GM12878 (cell line): ENCODE results near the gene AGBL1. TPM values are rescaled to one million over a fixed set of nuclear protein-coding genes. Genes with fewer than 3 reads are reported as not detected.

Experiments
- ATAC-seq: fragments of 200-7000 bp; cut with Tn5 transposase; 3 replicates; pipeline ENCODE4 v1.9.1; 2020; ENCODE audit warnings: mild to moderate bottlenecking, moderate library complexity
- BruUV-seq: library from RNA; stranded (reverse); fragments of 400-500 nt; replicated peaks from 2 replicates; lab custom pipeline; 2021; lab: Mats Ljungman, UMichigan
- CTCF ChIA-PET: fragments of 300-600 bp; sonication (Branson Sonifier 250); formaldehyde crosslinking; extraction: SDS; loops from one replicate; lab custom pipeline; 2021; ENCODE audit warnings: inconsistent platforms; lab: Yijun Ruan, JAX
- POLR2A ChIA-PET: fragments of 350-600 bp; formaldehyde crosslinking; extraction: SDS; loops from one replicate; lab custom pipeline; 2021; ENCODE audit warnings: inconsistent platforms; lab: Charles Lee
- RAD21 ChIA-PET: fragments of 300-600 bp; sonication (Branson Sonifier 250); formaldehyde crosslinking; loops from one replicate; lab custom pipeline; 2023; ENCODE audit warnings: antibody characterized with exemption; ENCODE audit not compliant: unreplicated experiment; lab: Charles Lee
- SMC1A ChIA-PET: fragments of 300-600 bp; sonication (Branson Sonifier 250); formaldehyde crosslinking; loops from one replicate; lab custom pipeline; 2023; ENCODE audit not compliant: unreplicated experiment, uncharacterized antibody; lab: Charles Lee
- DNase-seq: peaks from one replicate; pipeline ENCODE4 v3.0.0-alpha.2; 2011; ENCODE audit warnings: low read depth, low spot score
- FAIRE-seq: peaks from 3 replicates; lab custom pipeline; 2011; peaks lifted over from hg19 to GRCh38; lab: Jason Lieb, UNC
- H2AFZ ChIP-seq: 2 replicates; pipeline ENCODE4 v1.6.0; 2011; ENCODE audit warnings: low read depth, low read length, control low read depth; ENCODE audit not compliant: control insufficient read depth
- H3K27ac ChIP-seq: 2 replicates; pipeline ENCODE4 v1.5.1; 2011; ENCODE audit warnings: control low read depth; ENCODE audit not compliant: control insufficient read depth, insufficient read depth
- H3K27me3 ChIP-seq, 2 experiments: replicated peaks in 1 of 2; 2 replicates each; pipeline versions ENCODE4 v1.6.0 to v1.6.1; 2011; ENCODE audit warnings: low read length in 1 of 2; ENCODE audit not compliant: control insufficient read depth in 2 of 2, insufficient read depth in 2 of 2
- H3K36me3 ChIP-seq, 2 experiments: 2 replicates each; pipeline ENCODE4 v1.5.1; 2011; ENCODE audit warnings: low read length in 1 of 2; ENCODE audit not compliant: control insufficient read depth in 2 of 2, insufficient read depth in 2 of 2
- H3K4me1 ChIP-seq: 2 replicates; pipeline ENCODE4 v1.6.1; 2011; ENCODE audit warnings: mild to moderate bottlenecking, low read length, moderate library complexity, mixed read lengths; ENCODE audit not compliant: control insufficient read depth, insufficient read depth
- H3K4me2 ChIP-seq: 2 replicates; pipeline ENCODE4 v1.6.0; 2011; ENCODE audit warnings: control low read depth; ENCODE audit not compliant: control insufficient read depth, insufficient read depth
- H3K4me3 ChIP-seq: fragments of 200-600 bp; sonication (generic); 2 replicates; pipeline ENCODE4 v1.5.1; 2016
- H3K79me2 ChIP-seq: 2 replicates; pipeline ENCODE4 v1.6.0; 2011; ENCODE audit warnings: low read length; ENCODE audit not compliant: control insufficient read depth, insufficient read depth
- H3K9ac ChIP-seq: 2 replicates; pipeline ENCODE4 v1.8.0; 2011; ENCODE audit warnings: low read length, control low read depth, mixed read lengths; ENCODE audit not compliant: control insufficient read depth, insufficient read depth
- H3K9me3 ChIP-seq: replicated peaks from 3 replicates; pipeline ENCODE4 v1.5.1; 2011; ENCODE audit warnings: mild to moderate bottlenecking, low read length; ENCODE audit not compliant: control insufficient read depth, insufficient read depth
- H4K20me1 ChIP-seq: 2 replicates; pipeline ENCODE4 v1.6.0; 2011; ENCODE audit not compliant: control insufficient read depth, insufficient read depth
- CBX3 ChIP-seq: fragments of 200-600 bp; sonication (generic); IDR thresholded peaks from 2 replicates; pipeline ENCODE4 v1.6.1; 2016; ENCODE audit warnings: low read depth, borderline replicate concordance
- CREM ChIP-seq: IDR thresholded peaks from 2 replicates; pipeline ENCODE4 v1.6.1; 2014; ENCODE audit warnings: antibody characterized with exemption, low read depth
- GATAD2B ChIP-seq: fragments of 450-650 bp; conservative IDR thresholded peaks from 2 replicates; pipeline ENCODE4 v1.6.1; 2017; ENCODE audit warnings: low read depth, mild to moderate bottlenecking, moderate library complexity
- NFYA ChIP-seq: IDR thresholded peaks from 2 replicates; pipeline ENCODE4 v1.6.1; 2011; ENCODE audit warnings: low read depth, mild to moderate bottlenecking, low read length, improper control_type of control experiment, borderline replicate concordance
- RAD21 ChIP-seq: IDR thresholded peaks from 2 replicates; pipeline ENCODE4 v1.6.1; 2011; ENCODE audit warnings: mild to moderate bottlenecking, low read depth, low read length, moderate library complexity; ENCODE audit not compliant: insufficient read depth
- SIX5 ChIP-seq: IDR thresholded peaks from 2 replicates; pipeline ENCODE4 v1.6.1; 2011; ENCODE audit warnings: mild to moderate bottlenecking, low read depth, low read length, moderate library complexity; ENCODE audit not compliant: severe bottlenecking
- SUZ12 ChIP-seq: fragments of 200-600 bp; sonication (generic); IDR thresholded peaks from one replicate; pipeline ENCODE4 v1.6.1; 2018; ENCODE audit warnings: antibody characterized with exemption, mild to moderate bottlenecking; ENCODE audit not compliant: unreplicated experiment
- TBL1XR1 ChIP-seq: IDR thresholded peaks from 2 replicates; pipeline ENCODE4 v1.6.1; 2012; ENCODE audit warnings: low read depth, low read length, improper control_type of control experiment
- TCF3 ChIP-seq: IDR thresholded peaks from 2 replicates; pipeline ENCODE4 v1.6.1; 2012; ENCODE audit warnings: low read depth, mild to moderate bottlenecking, low read length, borderline replicate concordance; ENCODE audit not compliant: insufficient read depth
- ZBTB40 ChIP-seq: fragments of 450-650 bp; IDR thresholded peaks from 2 replicates; pipeline ENCODE4 v1.6.1; 2016; ENCODE audit warnings: mild to moderate bottlenecking, moderate library complexity, borderline replicate concordance
- ZNF384 ChIP-seq: IDR thresholded peaks from 2 replicates; pipeline ENCODE4 v1.6.1; 2012; ENCODE audit warnings: low read depth, mild to moderate bottlenecking, low read length, improper control_type of control experiment, borderline replicate concordance
- ZNF687 ChIP-seq: fragments of 450-650 bp; IDR thresholded peaks from 2 replicates; pipeline ENCODE4 v1.6.1; 2017; ENCODE audit warnings: mild to moderate bottlenecking, moderate library complexity
- WGBS: methylation state at CpG from one replicate; pipeline ENCODE4 v1.1.6; 2016; ENCODE audit warnings: low lambda C conversion rate; ENCODE audit not compliant: insufficient replicate concordance, insufficient coverage; ENCODE audit errors: missing lambda C conversion rate; 5-methylcytosine and 5-hydroxymethylcytosine counted together
- in situ Hi-C: fragments of 300-500 bp; cut with MboI; formaldehyde crosslinking; loops from 9 replicates; pipeline ENCODE4 v1.14.3; 2018; ENCODE audit warnings: mixed read lengths
- intact Hi-C: fragments of 100-400 bp; cut with micrococcal nuclease; formaldehyde crosslinking; loops from one replicate; pipeline ENCODE4 v1.14.2; 2022; ENCODE audit not compliant: unreplicated experiment
- polyA plus RNA-seq, 11 experiments: library from polyadenylated mRNA; depleted of rRNA in 4 of 11; unstranded in 6 of 11; stranded (reverse) in 5 of 11; fragments of >200 nt; fragmentation: Nextera tagmentation in 4 of 11; fragmentation: Illumina TruSeq in 1 of 11; extraction: Ambion mirVana in 4 of 11; extraction: Trizol in 1 of 11; gene quantifications; 1 replicate in 1 of 11; 2 replicates in 10 of 11; pipeline versions ENCODE4 v1.2.1 to v1.2.3, GENCODE V29; 2011 to 2016; ENCODE audit warnings: inconsistent platforms in 2 of 11, missing spikeins in 2 of 11, low read depth in 1 of 11
- total RNA-seq, 4 experiments: library from RNA; depleted of rRNA in 3 of 4; stranded (reverse); fragments of >200 nt in 3 of 4; fragmentation: Illumina TruSeq in 1 of 4; extraction: Trizol in 1 of 4; gene quantifications; 2 replicates each; pipeline versions ENCODE4 v1.2.1 to v1.2.3, GENCODE V29; 2013 to 2021

The AGBL1 gene
- total and polyA plus RNA-seq, 10 of the 15 experiments (the other 5 are each of a cell fraction or from before 2014, with no cell fraction given): not detected

GRCh38 chr15:86353213-86353612 lies 273.5 kb downstream of the AGBL1 start:
- Histone ChIP-seq H3K9me3 (no peaks in the 10 kb centered on the region), H3K79me2 (no peaks in the 10 kb centered on the region), H3K36me3 (no peaks in the 10 kb centered on the region), H4K20me1 (no peaks in the 10 kb centered on the region), H3K4me3 (no peak overlapping the region), H3K9ac (no peak overlapping the region), H3K27ac (no peak overlapping the region), H3K27me3 (no peaks in the 10 kb centered on the region), H2AFZ (no peak overlapping the region), H3K4me1 (no peaks in the 10 kb centered on the region), H3K4me2 (no peak overlapping the region)
- ChIA-PET POLR2A (no interaction called here), RAD21 (no interaction called here), SMC1A (no interaction called here), CTCF (no interaction called here)
- TF ChIP-seq TBL1XR1 (no peak), CREM (no peak), TCF3 (no peak), ZBTB40 (no peak), ZNF687 (no peak), SIX5 (no peak), CBX3 (no peak), GATAD2B (no peak), RAD21 (no peak), NFYA (no peak), SUZ12 (no peak), ZNF384 (no peak)
- DNase-seq (no peak), FAIRE-seq (no peak), ATAC-seq (no peak)
- intact Hi-C loops: no loop called here
- in situ Hi-C loops: no loop called here
- 46% methylated on average over 1 of the region's 1 CpG for WGBS
- no TSS peak for BruUV-seq
